Stomach smooth muscle (tissue), 2 donors: ENCODE data around the gene STARD8.
"Not testable (repeated sequence)": the region's sequence is repeated elsewhere in the genome, so short reads cannot be mapped to it uniquely, and the experiment has no call there.

Experiments
- H3K27ac ChIP-seq: one replicate; pipeline ENCODE4 v1.7.0; 2013; ENCODE audit warnings: mild to moderate bottlenecking, low read length, inconsistent platforms
- H3K27me3 ChIP-seq, 2 donors: one replicate each; pipeline ENCODE4 v1.7.0; 2013; ENCODE audit warnings: low read length in 2 of 2; ENCODE audit not compliant: insufficient read depth in 2 of 2, control insufficient read depth in 1 of 2
- H3K36me3 ChIP-seq, 2 donors: one replicate each; pipeline ENCODE4 v1.7.0; 2013; ENCODE audit warnings: low read length in 2 of 2; ENCODE audit not compliant: control insufficient read depth in 2 of 2, insufficient read depth in 2 of 2
- H3K4me1 ChIP-seq: one replicate; pipeline ENCODE4 v1.7.0; 2013; ENCODE audit warnings: low read length; ENCODE audit not compliant: control insufficient read depth, insufficient read depth
- H3K4me3 ChIP-seq, 2 donors: one replicate each; pipeline ENCODE4 v1.7.0; 2013; ENCODE audit warnings: low read length in 2 of 2
- H3K9ac ChIP-seq, 2 donors: one replicate each; pipeline ENCODE4 v1.7.0; 2013; ENCODE audit warnings: low read length in 2 of 2, mild to moderate bottlenecking in 1 of 2
- H3K9me3 ChIP-seq, 2 donors: one replicate each; pipeline ENCODE4 v1.7.0; 2013; ENCODE audit warnings: low read length in 2 of 2; ENCODE audit not compliant: control insufficient read depth in 2 of 2
- donor health status: healthy.
- donor health status: Pancreatic carcinoma.

Gene STARD8

GRCh38 chrX:68633981-68634380, 13.5 kb upstream of the STARD8 start:
- no peaks in the 10 kb centered on the region for H3K9me3 ChIP-seq

DNA sequence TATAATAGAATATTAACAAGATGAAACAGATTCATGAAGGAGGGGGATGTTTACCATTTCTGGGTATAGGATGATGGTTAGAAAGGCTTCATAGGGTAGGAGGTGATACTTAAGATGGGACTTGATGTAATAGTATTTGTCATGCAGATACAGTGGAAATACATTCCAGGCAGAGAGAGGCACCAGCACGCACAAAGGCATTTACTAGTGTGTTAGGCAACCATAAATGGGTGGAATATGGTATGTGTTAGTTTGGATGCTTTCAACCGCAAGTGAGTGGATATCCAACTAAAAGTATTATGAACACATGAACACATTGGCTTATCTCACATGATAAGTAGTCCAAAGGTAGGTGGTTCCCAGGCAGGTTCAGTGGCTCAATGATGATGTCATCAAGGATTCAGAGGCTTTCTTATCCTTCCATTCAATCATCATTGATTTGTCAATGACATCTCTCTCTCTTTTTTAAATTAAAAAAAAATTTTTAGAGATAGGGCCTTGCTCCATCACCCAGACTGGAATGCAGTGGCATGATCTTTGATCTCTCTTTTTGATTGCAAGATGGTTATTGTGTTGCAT, 12.7 kb upstream of the STARD8 start:
- H3K4me1 ChIP-seq, result peaks cover 4% of the 10 kb centered on the region
- H3K36me3 ChIP-seq, result no peaks in the 10 kb centered on the region
- H3K27me3 ChIP-seq, result peaks cover 0 to 19% of the 10 kb centered on the region in 2 donors
- no peak overlapping the region for H3K4me3 ChIP-seq
- no peak overlapping the region for H3K9ac ChIP-seq
- H3K9me3 ChIP-seq, result no peaks in the 10 kb centered on the region
- H3K27ac ChIP-seq, result no peak overlapping the region

More at GRCh38 chrX:68633981-68634380, 13.5 kb upstream of the STARD8 start:
- H3K4me3 ChIP-seq, result no peak overlapping the region
- H3K36me3 ChIP-seq, result no peaks in the 10 kb centered on the region
- peaks cover 4% of the 10 kb centered on the region for H3K4me1 ChIP-seq
- H3K27ac ChIP-seq, result no peak overlapping the region
- peaks cover 0 to 20% of the 10 kb centered on the region in 2 donors for H3K27me3 ChIP-seq
- H3K9ac ChIP-seq, result no peak overlapping the region

DNA sequence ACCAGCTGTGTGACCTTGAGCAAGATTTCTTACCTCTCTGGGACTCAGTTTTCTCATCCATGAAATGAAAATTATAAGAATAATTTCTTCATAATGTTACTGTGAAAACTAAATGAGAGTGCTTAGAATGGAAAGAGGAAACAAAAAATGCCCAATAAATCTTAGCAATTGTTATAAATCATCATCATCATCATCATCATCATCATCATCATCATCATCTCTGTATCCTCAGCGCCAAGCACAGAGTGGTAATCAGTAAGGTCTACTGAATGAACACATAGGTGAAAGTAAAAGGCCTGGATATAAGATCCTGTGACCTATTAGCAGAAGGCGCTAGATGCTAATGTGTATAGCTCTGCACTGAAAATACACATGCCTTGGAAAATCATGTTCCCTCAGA, 6.8 kb upstream of the STARD8 start:
- Histone ChIP-seq H3K27ac (no peak overlapping the region), H3K36me3 (no peaks in the 10 kb centered on the region), H3K9ac (no peak overlapping the region), H3K4me1 (no peaks in the 10 kb centered on the region), H3K4me3 (no peak overlapping the region), H3K9me3 (peaks cover 0 to 3% of the 10 kb centered on the region in 2 donors), H3K27me3 (peaks cover 0 to 18% of the 10 kb centered on the region in 2 donors)

GRCh38 chrX:68644861-68645260, 2.6 kb upstream of the STARD8 start:
- no peaks in the 10 kb centered on the region for H3K36me3 ChIP-seq
- H3K9me3 ChIP-seq, result peaks cover 0 to 1% of the 10 kb centered on the region in 2 donors
- H3K4me1 ChIP-seq, result peaks cover 4% of the 10 kb centered on the region
- no peak overlapping the region for H3K4me3 ChIP-seq
- H3K9ac ChIP-seq, result no peak overlapping the region
- no peak overlapping the region for H3K27ac ChIP-seq
- H3K27me3 ChIP-seq, result peaks cover 0 to 17% of the 10 kb centered on the region in 2 donors

- Histone ChIP-seq H3K4me1 (peaks cover 4% of the 10 kb centered on the region), H3K27ac (no peak overlapping the region), H3K36me3 (no peaks in the 10 kb centered on the region), H3K9ac (no peak overlapping the region), H3K9me3 (no peaks in the 10 kb centered on the region), H3K4me3 (no peak overlapping the region), H3K27me3 (peaks cover 0 to 19% of the 10 kb centered on the region in 2 donors)
Measured at GRCh38 chrX:68646421-68646820, 1.0 kb upstream of the STARD8 start.

GRCh38 chrX:68648960-68649359, 1.5 kb downstream of the STARD8 start:
- H3K4me1 ChIP-seq, result peaks cover 4% of the 10 kb centered on the region
- H3K9ac ChIP-seq, result no peak overlapping the region
- no peaks in the 10 kb centered on the region for H3K36me3 ChIP-seq
- no peak overlapping the region for H3K27ac ChIP-seq
- no peak overlapping the region for H3K4me3 ChIP-seq
- peaks cover 0 to 20% of the 10 kb centered on the region in 2 donors for H3K27me3 ChIP-seq
- H3K9me3 ChIP-seq, result no peaks in the 10 kb centered on the region

DNA sequence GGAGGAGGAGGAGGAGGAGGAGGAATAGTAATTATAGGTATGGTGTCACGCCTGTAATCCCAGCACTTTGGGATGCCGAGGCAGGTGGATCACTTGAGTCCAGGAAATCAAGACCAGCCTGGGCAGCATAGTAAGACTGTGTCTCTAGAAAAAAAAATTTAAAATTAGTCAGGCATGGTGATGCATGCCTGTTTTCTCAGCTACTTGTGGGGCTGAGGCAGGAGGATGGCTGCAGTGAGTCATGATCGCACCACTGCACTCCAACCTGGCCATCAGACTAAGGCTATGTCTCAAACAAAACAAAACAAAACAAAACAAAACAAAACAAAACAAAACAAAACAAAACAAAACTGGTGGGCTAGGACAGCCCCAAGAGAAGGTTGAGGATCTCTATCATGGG, 3.0 kb downstream of the STARD8 start:
- H3K9me3 ChIP-seq, result no peaks in the 10 kb centered on the region
- H3K27ac ChIP-seq, result no peak overlapping the region
- H3K4me3 ChIP-seq, result no peak overlapping the region
- H3K27me3 ChIP-seq, result peaks cover 0 to 30% of the 10 kb centered on the region in 2 donors
- H3K4me1 ChIP-seq, result peaks cover 4% of the 10 kb centered on the region
- H3K9ac ChIP-seq, result no peak overlapping the region
- no peaks in the 10 kb centered on the region for H3K36me3 ChIP-seq

DNA sequence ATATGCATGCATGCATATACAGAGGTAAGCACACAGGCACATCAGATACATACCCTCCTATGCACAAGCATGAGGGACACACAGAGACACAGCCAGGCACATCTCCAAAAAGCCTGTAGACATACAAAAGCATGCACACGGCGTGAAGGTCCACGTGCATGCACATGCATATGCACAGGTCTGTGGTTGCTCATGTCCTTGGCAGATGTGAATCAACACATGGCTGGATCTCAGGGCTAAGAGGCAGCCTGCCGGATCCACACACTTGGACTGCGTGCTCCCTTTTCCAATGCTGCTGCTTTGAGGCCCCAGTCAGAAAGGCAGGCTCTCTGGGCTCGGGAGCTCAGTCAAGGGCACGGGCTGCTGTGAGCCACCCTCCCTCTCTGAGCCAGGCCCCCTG, 3.6 kb downstream of the STARD8 start:
- Histone ChIP-seq H3K4me1 (peaks cover 4% of the 10 kb centered on the region), H3K9ac (no peak overlapping the region), H3K9me3 (no peaks in the 10 kb centered on the region), H3K27me3 (peaks cover 0 to 32% of the 10 kb centered on the region in 2 donors), H3K36me3 (no peaks in the 10 kb centered on the region), H3K27ac (no peak overlapping the region), H3K4me3 (no peak overlapping the region)

DNA sequence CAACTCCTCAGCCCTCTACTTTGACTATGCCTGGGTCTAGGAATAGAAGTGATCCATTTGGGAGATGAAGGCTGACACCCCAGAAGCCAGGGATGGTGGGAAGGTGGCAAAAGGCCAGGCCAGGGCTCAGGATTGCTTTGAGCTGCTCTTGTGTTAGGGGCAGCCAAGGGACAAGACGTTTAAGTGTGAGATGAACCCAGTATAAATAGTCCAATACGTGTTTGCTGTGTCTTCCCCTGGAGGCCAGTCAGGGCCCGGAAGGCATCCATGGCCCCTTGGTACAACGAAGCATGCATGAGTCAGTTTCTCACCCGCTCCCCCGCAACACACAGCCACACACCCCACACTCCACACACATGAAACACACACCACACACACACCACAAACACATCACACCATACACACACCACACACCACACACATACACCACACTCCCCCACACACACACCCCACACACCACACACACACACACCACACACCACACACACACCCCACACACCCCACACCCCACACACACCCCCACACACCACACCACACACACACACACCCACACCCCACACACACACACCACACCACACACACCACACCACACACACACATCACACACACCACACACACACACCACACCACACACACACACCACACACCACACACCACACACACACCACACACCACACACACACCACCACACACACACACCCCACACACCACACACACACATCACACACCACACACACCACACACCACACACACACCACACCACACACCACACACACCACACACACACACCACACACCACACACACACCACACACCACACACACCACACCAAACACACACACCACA, 5.1 kb downstream of the STARD8 start:
- no peak overlapping the region for H3K9ac ChIP-seq
- H3K4me1 ChIP-seq, result no peaks in the 10 kb centered on the region
- H3K27me3 ChIP-seq, result peaks cover 0 to 26% of the 10 kb centered on the region in 2 donors
- H3K9me3 ChIP-seq, result no peaks in the 10 kb centered on the region
- H3K4me3 ChIP-seq, result no peak overlapping the region
- no peaks in the 10 kb centered on the region for H3K36me3 ChIP-seq
- no peak overlapping the region for H3K27ac ChIP-seq

GRCh38 chrX:68654693-68655092, 7.2 kb downstream of the STARD8 start:
- H3K27ac ChIP-seq, result no peak overlapping the region
- no peaks in the 10 kb centered on the region for H3K36me3 ChIP-seq
- no peaks in the 10 kb centered on the region for H3K9me3 ChIP-seq
- H3K4me1 ChIP-seq, result no peaks in the 10 kb centered on the region
- peaks cover 0 to 21% of the 10 kb centered on the region in 2 donors for H3K27me3 ChIP-seq
- no peak overlapping the region for H3K9ac ChIP-seq
- no peak overlapping the region for H3K4me3 ChIP-seq

DNA sequence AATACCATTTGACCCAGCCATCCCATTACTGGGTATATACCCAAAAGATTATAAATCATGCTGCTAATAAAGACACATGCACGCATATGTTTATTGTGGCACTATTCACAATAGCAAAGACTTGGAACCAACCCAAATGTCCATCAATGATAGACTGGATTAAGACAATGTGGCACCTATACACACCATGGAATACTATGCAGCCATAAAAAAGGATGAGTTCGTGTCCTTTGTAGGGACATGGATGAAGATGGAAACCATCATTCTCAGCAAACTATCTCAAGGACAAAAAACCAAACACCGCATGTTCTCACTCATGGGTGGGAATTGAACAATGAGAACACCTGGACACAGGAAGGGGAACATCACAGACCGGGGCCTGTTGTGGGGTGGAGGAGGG, 9.0 kb downstream of the STARD8 start:
- not testable (repeated sequence) for H3K9ac ChIP-seq, H3K9me3 ChIP-seq, H3K27ac ChIP-seq, H3K36me3 ChIP-seq, H3K4me1 ChIP-seq, H3K4me3 ChIP-seq
- H3K27me3 ChIP-seq, result peaks cover 0 to 26% of the 10 kb centered on the region in 2 donors
